ENCODE measurements around the gene LAMB1.

Gene LAMB1

DNA sequence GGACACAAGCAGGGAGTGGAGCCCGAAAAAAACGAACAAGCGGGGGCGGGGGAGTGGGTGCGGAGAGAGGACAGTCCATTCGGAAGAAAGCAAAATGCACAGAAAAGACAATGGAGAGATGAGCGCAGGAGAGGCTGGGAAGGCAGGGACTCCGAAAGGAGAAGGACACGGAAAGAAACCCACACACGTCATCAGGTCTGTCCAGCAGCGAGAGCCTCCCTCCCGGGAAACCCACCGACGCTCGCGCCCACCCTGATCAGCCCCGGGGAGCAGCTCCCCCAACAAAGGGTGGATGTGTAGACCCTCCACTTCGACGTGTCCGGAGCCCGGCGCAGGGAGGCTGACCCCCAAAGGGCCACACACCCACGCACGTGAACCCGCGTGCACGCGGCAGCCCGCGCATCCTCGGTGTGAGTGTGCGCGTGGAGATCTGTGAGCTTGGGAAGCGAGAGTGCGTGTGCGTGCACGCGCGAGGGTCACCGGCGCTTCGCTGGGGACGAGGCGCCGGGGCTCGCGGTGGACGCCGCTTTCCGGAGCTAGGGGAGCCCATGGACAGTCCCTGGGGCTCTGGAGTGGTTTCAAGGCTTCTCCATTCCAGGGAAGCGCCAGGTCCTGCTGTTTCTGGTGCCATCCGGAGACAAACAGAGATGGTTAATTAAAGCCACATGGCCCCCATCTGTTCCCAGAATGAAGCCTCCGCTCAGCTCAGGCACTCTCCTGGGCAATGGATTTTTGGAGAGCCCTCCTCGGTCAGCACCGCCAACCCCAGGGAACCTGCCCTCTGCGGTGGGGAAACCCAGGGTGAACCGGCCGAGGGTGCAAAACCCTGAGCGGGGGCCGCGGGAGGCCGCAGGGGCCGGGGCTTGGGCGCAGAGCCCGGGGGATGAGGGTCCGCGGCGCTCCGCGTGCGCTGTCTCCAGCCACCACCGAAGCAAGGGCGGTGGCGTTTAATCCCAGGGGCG, 916 bp downstream of the LAMB1 start:
- TF ChIP-seq, protein P1, sequence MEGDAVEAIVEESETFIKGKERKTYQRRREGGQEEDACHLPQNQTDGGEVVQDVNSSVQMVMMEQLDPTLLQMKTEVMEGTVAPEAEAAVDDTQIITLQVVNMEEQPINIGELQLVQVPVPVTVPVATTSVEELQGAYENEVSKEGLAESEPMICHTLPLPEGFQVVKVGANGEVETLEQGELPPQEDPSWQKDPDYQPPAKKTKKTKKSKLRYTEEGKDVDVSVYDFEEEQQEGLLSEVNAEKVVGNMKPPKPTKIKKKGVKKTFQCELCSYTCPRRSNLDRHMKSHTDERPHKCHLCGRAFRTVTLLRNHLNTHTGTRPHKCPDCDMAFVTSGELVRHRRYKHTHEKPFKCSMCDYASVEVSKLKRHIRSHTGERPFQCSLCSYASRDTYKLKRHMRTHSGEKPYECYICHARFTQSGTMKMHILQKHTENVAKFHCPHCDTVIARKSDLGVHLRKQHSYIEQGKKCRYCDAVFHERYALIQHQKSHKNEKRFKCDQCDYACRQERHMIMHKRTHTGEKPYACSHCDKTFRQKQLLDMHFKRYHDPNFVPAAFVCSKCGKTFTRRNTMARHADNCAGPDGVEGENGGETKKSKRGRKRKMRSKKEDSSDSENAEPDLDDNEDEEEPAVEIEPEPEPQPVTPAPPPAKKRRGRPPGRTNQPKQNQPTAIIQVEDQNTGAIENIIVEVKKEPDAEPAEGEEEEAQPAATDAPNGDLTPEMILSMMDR (IDR thresholded peaks at IDR 0.05; ENCODE audit: control insufficient read depth, insufficient read depth, low read depth, low read length, missing control alignments): no peak
- peak overlapping the region; percentile 78 for H3K4me3 ChIP-seq (ENCODE audit: control insufficient read depth, low read depth, low read length)
- DNase-seq (ENCODE audit: low read depth): peak; percentile 20

DNA sequence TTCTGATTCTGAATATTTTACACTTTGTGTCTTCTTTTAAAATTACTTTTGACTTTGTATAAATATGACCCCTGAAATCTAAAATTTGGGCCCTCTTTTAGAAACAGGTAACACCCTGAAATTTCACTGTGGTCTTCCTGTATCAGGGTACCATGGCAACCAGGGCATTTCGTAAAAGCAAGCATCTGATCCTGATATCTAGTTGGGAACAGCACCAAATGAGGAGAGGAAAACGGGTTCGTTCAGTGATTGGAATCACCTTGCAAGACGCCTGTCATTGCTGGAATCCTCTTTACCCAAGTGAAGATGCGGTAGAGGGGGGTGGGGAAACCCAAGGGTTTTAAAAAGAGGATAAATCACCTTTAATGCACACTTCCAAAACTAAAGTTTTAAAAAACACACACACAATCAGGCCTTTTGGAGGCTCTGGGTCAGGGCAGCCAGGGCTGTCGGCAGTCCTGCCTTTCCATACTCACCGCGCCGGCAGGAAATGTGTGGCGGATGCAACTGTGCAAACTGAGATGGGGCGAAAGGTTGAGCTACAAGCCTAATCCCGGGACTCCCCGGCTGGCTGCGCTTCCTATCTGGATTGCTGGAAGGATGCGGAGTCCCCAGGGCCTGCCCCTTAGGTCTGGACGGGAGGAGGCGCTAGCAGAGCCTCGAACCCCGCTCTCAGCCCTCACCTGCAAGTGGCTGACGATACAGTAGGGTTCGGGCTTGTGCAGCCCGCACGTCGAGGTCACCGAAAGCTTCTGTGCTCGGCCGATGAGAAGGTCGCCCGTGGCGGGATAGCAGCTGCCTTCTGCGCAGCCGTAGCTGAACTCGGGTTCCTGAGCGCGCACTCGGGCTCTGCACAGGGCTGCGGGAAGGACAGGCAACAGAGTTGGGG, 1.8 kb downstream of the LAMB1 start:
- no peak for DNase-seq (ENCODE audit: low read depth)
- H3K4me3 ChIP-seq (ENCODE audit: control insufficient read depth, low read depth, low read length): peak overlapping the region; percentile 78

DNA sequence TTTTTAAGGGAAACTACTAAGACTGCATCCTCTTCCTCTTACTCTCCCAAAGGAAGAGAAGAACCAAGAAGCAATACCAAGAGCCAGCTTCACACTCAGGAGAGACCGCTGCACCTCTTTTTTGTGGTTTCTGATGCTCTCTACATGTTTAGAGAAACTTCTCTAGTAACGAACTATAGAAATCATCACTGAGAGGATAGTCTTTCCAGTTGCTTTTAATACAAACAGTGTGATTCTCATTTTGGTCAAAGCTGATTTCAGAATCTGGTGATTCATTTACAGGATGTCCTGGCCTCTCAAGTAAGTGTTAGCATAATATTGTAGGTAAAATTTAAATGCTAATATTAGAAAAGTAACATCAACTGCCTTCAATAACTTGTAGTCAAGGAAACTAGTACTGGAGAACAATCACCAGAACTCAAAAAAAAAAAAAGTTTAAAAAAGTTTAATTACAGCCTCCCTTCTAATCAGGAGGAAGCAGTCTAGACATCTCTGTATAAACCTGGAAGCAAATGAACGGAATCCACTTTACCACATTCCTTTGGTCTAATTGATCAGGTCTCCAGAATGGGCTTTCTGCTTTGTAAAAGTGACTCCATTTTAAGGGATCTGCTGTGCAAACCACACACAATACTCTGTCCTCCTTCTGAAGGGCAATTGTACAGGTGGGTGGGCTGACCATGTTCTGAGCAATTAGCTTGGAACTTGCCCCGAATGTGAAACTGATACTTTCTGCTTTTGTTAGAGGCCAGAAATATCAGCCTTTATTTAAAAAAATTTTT, 3.0 kb downstream of the LAMB1 start:
- no peak for DNase-seq (ENCODE audit: low read depth)
- TF ChIP-seq, protein P1 (IDR thresholded peaks at IDR 0.05; ENCODE audit: control insufficient read depth, insufficient read depth, low read depth, low read length, missing control alignments): no peak
- no peak overlapping the region for H3K4me3 ChIP-seq (ENCODE audit: control insufficient read depth, low read depth, low read length)

More for the DNA sequence above, 1.8 kb downstream of the LAMB1 start:
- TF ChIP-seq, protein P1 (IDR thresholded peaks at IDR 0.05; ENCODE audit: control insufficient read depth, insufficient read depth, low read depth, low read length, missing control alignments): peak; percentile 26

DNA sequence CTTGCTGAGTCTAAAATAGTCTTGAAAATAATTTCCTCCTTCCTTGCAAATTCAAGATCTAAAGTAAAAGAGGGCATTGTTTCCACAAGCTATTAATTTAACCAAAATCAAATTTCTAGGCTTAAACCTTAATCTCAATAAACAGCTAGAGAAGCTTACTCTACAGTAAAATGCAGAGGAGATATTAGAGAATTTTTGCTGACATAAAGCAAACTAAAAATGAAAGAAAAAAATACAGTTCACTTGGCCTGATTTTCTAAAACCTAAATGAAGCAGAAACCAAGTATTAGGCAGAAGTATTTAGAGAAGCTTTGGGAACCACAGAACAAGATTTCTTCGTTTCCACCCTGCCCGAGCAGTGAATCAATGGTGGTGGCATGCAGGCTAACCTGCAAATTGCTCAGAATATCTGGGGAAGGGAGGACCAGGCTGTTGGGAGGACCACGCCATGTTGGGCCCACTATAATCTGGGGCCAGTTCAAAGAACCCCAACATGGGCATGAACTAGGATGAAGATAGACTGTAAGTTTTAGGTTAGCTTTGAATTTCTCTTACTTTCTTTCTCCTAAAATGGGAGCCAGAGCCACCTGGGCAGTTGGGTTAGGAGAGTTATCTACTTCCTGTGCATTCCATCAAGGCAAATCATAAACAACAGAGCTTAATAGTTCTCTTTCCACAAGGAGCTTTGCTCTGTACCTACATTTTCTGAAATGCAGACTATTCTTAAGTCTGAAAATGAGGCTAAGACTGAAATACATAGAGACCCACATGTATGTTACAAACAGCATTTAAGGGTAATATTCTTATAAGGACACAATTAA, 4.1 kb downstream of the LAMB1 start:
- no peak for DNase-seq (ENCODE audit: low read depth)
- peak overlapping the region; percentile 11 for H3K4me3 ChIP-seq (ENCODE audit: control insufficient read depth, low read depth, low read length)
- TF ChIP-seq, protein P1 (IDR thresholded peaks at IDR 0.05; ENCODE audit: control insufficient read depth, insufficient read depth, low read depth, low read length, missing control alignments): no peak

DNA sequence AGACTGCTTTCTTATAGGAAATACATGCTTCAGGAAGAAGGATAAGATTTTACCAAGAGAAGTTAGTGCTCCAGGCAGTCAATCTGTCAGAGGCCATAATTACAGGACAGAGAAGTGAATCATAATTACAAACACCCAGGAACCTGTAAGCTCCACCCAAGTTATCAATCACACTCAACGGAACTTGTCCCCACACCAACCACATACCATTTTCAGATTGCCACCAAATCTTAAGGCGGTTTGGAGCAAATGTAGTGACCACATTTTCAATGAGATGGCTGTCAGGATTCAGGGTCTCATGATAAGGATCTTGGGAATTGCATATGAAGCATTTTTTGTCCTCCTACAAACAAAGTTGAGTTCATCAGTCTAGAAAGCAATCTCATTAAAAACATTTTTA, 4.8 kb downstream of the LAMB1 start:
- TF ChIP-seq, protein P1 (IDR thresholded peaks at IDR 0.05; ENCODE audit: control insufficient read depth, insufficient read depth, low read depth, low read length, missing control alignments): no peak
- DNase-seq (ENCODE audit: low read depth): no peak

More for the DNA sequence above, 4.8 kb downstream of the LAMB1 start:
- no peak overlapping the region for H3K4me3 ChIP-seq (ENCODE audit: control insufficient read depth, low read depth, low read length)

Measured in AG09309 (cell line).